HL-60 (cell line): ENCODE measurements around the gene ROR1.

Experiments used
- DNase-seq, 2 experiments: peaks; one replicate each; pipeline ENCODE4 v3.0.0-alpha.2; 2010 to 2020; ENCODE audit warnings: low read depth in 1 of 2, low spot score in 1 of 2
- H3K27ac ChIP-seq: fragments of 250-450 bp; sonication (Bioruptor Pico); replicated peaks from 2 replicates; pipeline ENCODE4 v1.5.1; 2020; ENCODE audit warnings: mild to moderate bottlenecking, moderate library complexity
- H3K27me3 ChIP-seq: fragments of 250-450 bp; sonication (Bioruptor Pico); 2 replicates; pipeline ENCODE4 v1.5.1; 2021; ENCODE audit warnings: mild to moderate bottlenecking, moderate library complexity; ENCODE audit not compliant: insufficient read depth, poor library complexity, severe bottlenecking
- H3K4me3 ChIP-seq: replicated peaks from 2 replicates; pipeline ENCODE4 v1.5.1; 2011; ENCODE audit warnings: mild to moderate bottlenecking, control low read depth, low read length; ENCODE audit not compliant: insufficient read depth
- CTCF ChIP-seq: IDR thresholded peaks from one replicate; pipeline ENCODE4 v1.5.1; 2011; ENCODE audit warnings: low read length, control low read depth, inconsistent platforms; ENCODE audit not compliant: insufficient read depth
- GABPA ChIP-seq: IDR thresholded peaks from 2 replicates; pipeline ENCODE4 v1.6.1; 2012; ENCODE audit warnings: low read depth
- POLR2AphosphoS5 ChIP-seq: IDR thresholded peaks from 2 replicates; pipeline ENCODE4 v1.6.1; 2012; ENCODE audit warnings: low read depth
- REST ChIP-seq: IDR thresholded peaks from 2 replicates; pipeline ENCODE4 v1.6.1; 2012; ENCODE audit warnings: low read depth; ENCODE audit not compliant: insufficient replicate concordance
- SPI1 ChIP-seq: IDR thresholded peaks from 2 replicates; pipeline ENCODE4 v1.6.1; 2012; ENCODE audit warnings: low read depth, mild to moderate bottlenecking, borderline replicate concordance

The ROR1 gene

GRCh38 chr1:63789856-63790605 is 16.2 kb downstream of the ROR1 start:
- H3K4me3 ChIP-seq = no peak overlapping the region
- DNase-seq = no peak
- TF ChIP-seq REST (no peak), CTCF (no peak), GABPA (no peak), SPI1 (no peak), POLR2AphosphoS5 (no peak)
- no peak overlapping the region for H3K27ac ChIP-seq
- H3K27me3 ChIP-seq = peaks cover 2% of the 10 kb centered on the region

- no peak overlapping the region for H3K4me3 ChIP-seq
- no peak for TF ChIP-seq CTCF
- TF ChIP-seq GABPA = no peak
- no peak for TF ChIP-seq POLR2AphosphoS5
- TF ChIP-seq SPI1 = no peak
- no peak for TF ChIP-seq REST
Observed at GRCh38 chr1:63790989-63791388, 17.2 kb downstream of the ROR1 start.

GRCh38 chr1:63792152-63792551 is 18.3 kb downstream of the ROR1 start:
- peaks cover 2% of the 10 kb centered on the region for H3K27me3 ChIP-seq
- no peak for TF ChIP-seq CTCF
- TF ChIP-seq POLR2AphosphoS5 = no peak
- no peak for TF ChIP-seq GABPA
- no peak for TF ChIP-seq REST
- TF ChIP-seq SPI1 = no peak
- H3K4me3 ChIP-seq = no peak overlapping the region
- DNase-seq = no peak
- H3K27ac ChIP-seq = no peak overlapping the region

More at GRCh38 chr1:63790989-63791388, 17.2 kb downstream of the ROR1 start:
- H3K27ac ChIP-seq = no peak overlapping the region
- peaks cover 2% of the 10 kb centered on the region for H3K27me3 ChIP-seq
- DNase-seq = no peak
